Measurements from ENCODE around the gene LDLRAD4. TPM values are rescaled to one million over a fixed set of nuclear protein-coding genes. Genes with fewer than 3 reads are reported as not detected.

Gene LDLRAD4
- total RNA-seq, 1 experiment from 2014 or later = 3.6 TPM

GRCh38 chr18:13470516-13471197, 252.1 kb downstream of the LDLRAD4 start:
- BruUV-seq (replicated peaks) = no TSS peak
- intact Hi-C loops (cut with micrococcal nuclease; ENCODE audit: unreplicated experiment) = no loop called here
- DNase-seq (ENCODE audit: low spot score) = no peak
- no peaks in the 10 kb centered on the region for H3K36me3 ChIP-seq (ENCODE audit: insufficient read depth, low read length, poor library complexity, severe bottlenecking)
- no peak overlapping the region for H3K4me3 ChIP-seq (ENCODE audit: low read depth, low read length, poor library complexity, severe bottlenecking)
- no peak overlapping the region for H3K27ac ChIP-seq (ENCODE audit: low read depth, low read length, poor library complexity, severe bottlenecking)
- no peaks in the 10 kb centered on the region for H3K27me3 ChIP-seq (replicated peaks; ENCODE audit: insufficient read depth, low read depth, low read length, poor library complexity)
- ChIA-PET POLR2A (ENCODE audit: low non-redundant PET) (no interaction called here), CTCF (no interaction called here)
- peaks cover 6% of the 10 kb centered on the region for H3K9me3 ChIP-seq (ENCODE audit: low read depth, low read length, poor library complexity, severe bottlenecking)
- H3K4me1 ChIP-seq (ENCODE audit: insufficient read depth, low read length, poor library complexity, severe bottlenecking) = peaks cover 5% of the 10 kb centered on the region
- no peak for TF ChIP-seq EZH2 (IDR thresholded peaks at IDR 0.05; ENCODE audit: borderline replicate concordance, low read depth, low read length, poor library complexity, severe bottlenecking)
- TF ChIP-seq CTCF (conservative IDR thresholded peaks at IDR 0.05; ENCODE audit: low read depth, low read length) = no peak

GRCh38 chr18:13471198-13471845, 252.8 kb downstream of the LDLRAD4 start:
- no peak overlapping the region for H3K27ac ChIP-seq (ENCODE audit: low read depth, low read length, poor library complexity, severe bottlenecking)
- H3K9me3 ChIP-seq (ENCODE audit: low read depth, low read length, poor library complexity, severe bottlenecking) = peaks cover 6% of the 10 kb centered on the region
- no peaks in the 10 kb centered on the region for H3K36me3 ChIP-seq (ENCODE audit: insufficient read depth, low read length, poor library complexity, severe bottlenecking)
- no peak for TF ChIP-seq CTCF (conservative IDR thresholded peaks at IDR 0.05; ENCODE audit: low read depth, low read length)
- no peak for TF ChIP-seq EZH2 (IDR thresholded peaks at IDR 0.05; ENCODE audit: borderline replicate concordance, low read depth, low read length, poor library complexity, severe bottlenecking)
- no peak for DNase-seq (ENCODE audit: low spot score)
- BruUV-seq (replicated peaks) = no TSS peak
- POLR2A ChIA-PET (ENCODE audit: low non-redundant PET) = no interaction called here
- H3K27me3 ChIP-seq (replicated peaks; ENCODE audit: insufficient read depth, low read depth, low read length, poor library complexity) = no peaks in the 10 kb centered on the region
- CTCF ChIA-PET = no interaction called here
- H3K4me1 ChIP-seq (ENCODE audit: insufficient read depth, low read length, poor library complexity, severe bottlenecking) = no peaks in the 10 kb centered on the region
- no peak overlapping the region for H3K4me3 ChIP-seq (ENCODE audit: low read depth, low read length, poor library complexity, severe bottlenecking)
- intact Hi-C loops (cut with micrococcal nuclease; ENCODE audit: unreplicated experiment) = no loop called here

GRCh38 chr18:13471971-13472628, 253.5 kb downstream of the LDLRAD4 start:
- TF ChIP-seq EZH2 (IDR thresholded peaks at IDR 0.05; ENCODE audit: borderline replicate concordance, low read depth, low read length, poor library complexity, severe bottlenecking) = no peak
- no peak for TF ChIP-seq CTCF (conservative IDR thresholded peaks at IDR 0.05; ENCODE audit: low read depth, low read length)
- H3K9me3 ChIP-seq (ENCODE audit: low read depth, low read length, poor library complexity, severe bottlenecking) = peaks cover 3% of the 10 kb centered on the region
- intact Hi-C loops (cut with micrococcal nuclease; ENCODE audit: unreplicated experiment) = no loop called here
- no peaks in the 10 kb centered on the region for H3K27me3 ChIP-seq (replicated peaks; ENCODE audit: insufficient read depth, low read depth, low read length, poor library complexity)
- H3K27ac ChIP-seq (ENCODE audit: low read depth, low read length, poor library complexity, severe bottlenecking) = no peak overlapping the region
- BruUV-seq (replicated peaks) = no TSS peak
- H3K4me3 ChIP-seq (ENCODE audit: low read depth, low read length, poor library complexity, severe bottlenecking) = no peak overlapping the region
- CTCF ChIA-PET = interaction anchor here (0.5 kb wide), 1 partner anchor 191 kb away, joined by 4 read pairs; no protein-coding TSS in a partner anchor
- H3K36me3 ChIP-seq (ENCODE audit: insufficient read depth, low read length, poor library complexity, severe bottlenecking) = no peaks in the 10 kb centered on the region
- H3K4me1 ChIP-seq (ENCODE audit: insufficient read depth, low read length, poor library complexity, severe bottlenecking) = no peaks in the 10 kb centered on the region
- POLR2A ChIA-PET (ENCODE audit: low non-redundant PET) = no interaction called here
- DNase-seq (ENCODE audit: low spot score) = no peak

All from A673 (cell line).